Measurements from ENCODE around the gene NPHP1.
"Not testable (repeated sequence)": the region's sequence is repeated elsewhere in the genome, so short reads cannot be mapped to it uniquely, and the experiment has no call there.

The NPHP1 gene

GRCh38 chr2:110126906-110127305 lies 77.9 kb downstream of the NPHP1 start:
- DNase-seq (ENCODE audit: low spot score) = no peak

- DNase-seq (ENCODE audit: low spot score) = no peak
Measured at GRCh38 chr2:110126086-110126773, 78.6 kb downstream of the NPHP1 start.

- no peak for DNase-seq (ENCODE audit: low spot score)
Measured at GRCh38 chr2:110124939-110125691, 79.7 kb downstream of the NPHP1 start.

GRCh38 chr2:110124038-110124825 lies 80.6 kb downstream of the NPHP1 start:
- DNase-seq (ENCODE audit: low spot score) = no peak

- no peak for DNase-seq (ENCODE audit: low spot score)
Measured at GRCh38 chr2:110121592-110121991, 83.2 kb downstream of the NPHP1 start.

GRCh38 chr2:110121052-110121334 lies 83.8 kb downstream of the NPHP1 start:
- DNase-seq (ENCODE audit: low spot score) = no peak

- no peak for DNase-seq (ENCODE audit: low spot score)
Measured at GRCh38 chr2:110120171-110121051, 84.4 kb downstream of the NPHP1 start.

- no peak for DNase-seq (ENCODE audit: low spot score)
Measured at GRCh38 chr2:110116033-110116710, 88.6 kb downstream of the NPHP1 start.

- no peak for DNase-seq (ENCODE audit: low spot score)
Measured at GRCh38 chr2:110115291-110116032, 89.4 kb downstream of the NPHP1 start, which contains the start of gene MALL. Gene MALL (minus strand): TSS chr2:110115822. CDS start chr2:110115792, 30 bp downstream.

GRCh38 chr2:110114831-110115255 lies 90.0 kb downstream of the NPHP1 start:
- DNase-seq (ENCODE audit: low spot score) = no peak

- no peak for DNase-seq (ENCODE audit: low spot score)
Measured at GRCh38 chr2:110113961-110114591, 90.7 kb downstream of the NPHP1 start.

GRCh38 chr2:110108291-110108690 lies 96.5 kb downstream of the NPHP1 start:
- not testable (repeated sequence) for DNase-seq (ENCODE audit: low spot score)

- DNase-seq (ENCODE audit: low spot score) = no peak
Measured at GRCh38 chr2:110107092-110108079, 97.4 kb downstream of the NPHP1 start.

- DNase-seq (ENCODE audit: low spot score) = no peak
Measured at GRCh38 chr2:110106642-110107041, 98.2 kb downstream of the NPHP1 start.

- no peak for DNase-seq (ENCODE audit: low spot score)
Measured at GRCh38 chr2:110105608-110106467, 99.0 kb downstream of the NPHP1 start.

GRCh38 chr2:110105183-110105582 lies 99.6 kb downstream of the NPHP1 start:
- no peak for DNase-seq (ENCODE audit: low spot score)

GRCh38 chr2:110104025-110104771 lies 100.6 kb downstream of the NPHP1 start:
- DNase-seq (ENCODE audit: low spot score) = no peak

Measured in NAMALWA (cell line).